Osteocyte (in vitro differentiated cells): ENCODE data around the gene USP10. TPM values are rescaled to one million over a fixed set of nuclear protein-coding genes. Genes with fewer than 3 reads are reported as not detected.

Experiments used
- DNase-seq: peaks from one replicate; pipeline ENCODE4 v3.0.0; 2021; ENCODE audit warnings: mixed read lengths; ENCODE audit not compliant: unreplicated experiment; ENCODE audit errors: extremely low spot score
- H3K27ac Mint-ChIP-seq: one replicate; pipeline ENCODE4 v1.8.0; 2021; ENCODE audit warnings: mild to moderate bottlenecking, mixed read lengths; ENCODE audit not compliant: unreplicated experiment
- H3K27me3 Mint-ChIP-seq: one replicate; pipeline ENCODE4 v1.8.0; 2021; ENCODE audit warnings: mixed read lengths; ENCODE audit not compliant: unreplicated experiment
- H3K36me3 Mint-ChIP-seq: one replicate; pipeline ENCODE4 v1.8.0; 2021; ENCODE audit warnings: mixed read lengths; ENCODE audit not compliant: unreplicated experiment
- H3K4me1 Mint-ChIP-seq: one replicate; pipeline ENCODE4 v1.8.0; 2021; ENCODE audit warnings: mixed read lengths; ENCODE audit not compliant: unreplicated experiment
- H3K4me3 Mint-ChIP-seq: one replicate; pipeline ENCODE4 v1.8.0; 2021; ENCODE audit warnings: mild to moderate bottlenecking, moderate library complexity, mixed read lengths; ENCODE audit not compliant: unreplicated experiment
- H3K9me3 Mint-ChIP-seq: one replicate; pipeline ENCODE4 v1.8.0; 2021; ENCODE audit warnings: mixed read lengths; ENCODE audit not compliant: unreplicated experiment
- CTCF ChIP-seq: fragments of 200-600 bp; sonication (generic); IDR thresholded peaks from 2 replicates; pipeline ENCODE4 v1.5.0; 2021; ENCODE audit warnings: antibody characterized with exemption, mild to moderate bottlenecking, moderate library complexity
- total RNA-seq: library from RNA; stranded (reverse); gene quantifications from 2 replicates; pipeline ENCODE4 v1.2.1, GENCODE V29; 2021

USP10 gene
- total RNA-seq, 1 donor from 2014 or later = 46.3 TPM

DNA sequence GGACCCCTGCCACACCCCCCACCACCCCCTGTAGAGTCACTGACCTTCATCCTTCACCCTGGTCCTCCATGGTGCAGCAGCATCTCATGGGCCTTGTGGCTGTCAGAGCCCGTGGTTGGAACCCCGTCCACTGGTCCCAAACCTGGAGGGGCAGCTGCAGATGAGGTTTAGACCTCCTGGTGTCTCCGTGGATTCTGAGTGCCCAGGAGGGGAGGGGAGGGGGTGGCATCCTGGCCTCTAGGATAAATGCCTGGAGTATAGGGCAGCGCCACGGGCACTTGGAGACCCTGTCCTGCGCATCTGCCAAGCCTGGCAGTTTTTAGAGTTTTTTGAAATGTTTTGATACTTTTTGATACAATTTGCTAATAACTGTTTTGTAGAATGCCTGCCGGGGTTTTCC lies 34.0 kb upstream of the USP10 start:
- no peak for TF ChIP-seq CTCF
- no peaks in the 10 kb centered on the region for H3K9me3 Mint-ChIP-seq
- DNase-seq = no peak
- no peak overlapping the region for H3K4me3 Mint-ChIP-seq
- no peaks in the 10 kb centered on the region for H3K27me3 Mint-ChIP-seq
- no peaks in the 10 kb centered on the region for H3K4me1 Mint-ChIP-seq
- H3K36me3 Mint-ChIP-seq = peaks cover 39% of the 10 kb centered on the region
- no peak overlapping the region for H3K27ac Mint-ChIP-seq

GRCh38 chr16:84667600-84668309 lies 32.0 kb upstream of the USP10 start:
- peaks cover 26% of the 10 kb centered on the region for H3K36me3 Mint-ChIP-seq
- H3K27ac Mint-ChIP-seq = no peak overlapping the region
- no peaks in the 10 kb centered on the region for H3K9me3 Mint-ChIP-seq

GRCh38 chr16:84670063-84670462 lies 29.7 kb upstream of the USP10 start:
- Mint-ChIP-seq H3K4me3 (no peak overlapping the region), H3K27me3 (no peaks in the 10 kb centered on the region), H3K27ac (no peak overlapping the region), H3K36me3 (peaks cover 9% of the 10 kb centered on the region), H3K4me1 (peaks cover 3% of the 10 kb centered on the region), H3K9me3 (no peaks in the 10 kb centered on the region)
- no peak for DNase-seq
- TF ChIP-seq CTCF = no peak

More at GRCh38 chr16:84667600-84668309, 32.0 kb upstream of the USP10 start:
- peaks cover 3% of the 10 kb centered on the region for H3K4me1 Mint-ChIP-seq
- no peak for TF ChIP-seq CTCF
- no peaks in the 10 kb centered on the region for H3K27me3 Mint-ChIP-seq
- DNase-seq = no peak
- no peak overlapping the region for H3K4me3 Mint-ChIP-seq

DNA sequence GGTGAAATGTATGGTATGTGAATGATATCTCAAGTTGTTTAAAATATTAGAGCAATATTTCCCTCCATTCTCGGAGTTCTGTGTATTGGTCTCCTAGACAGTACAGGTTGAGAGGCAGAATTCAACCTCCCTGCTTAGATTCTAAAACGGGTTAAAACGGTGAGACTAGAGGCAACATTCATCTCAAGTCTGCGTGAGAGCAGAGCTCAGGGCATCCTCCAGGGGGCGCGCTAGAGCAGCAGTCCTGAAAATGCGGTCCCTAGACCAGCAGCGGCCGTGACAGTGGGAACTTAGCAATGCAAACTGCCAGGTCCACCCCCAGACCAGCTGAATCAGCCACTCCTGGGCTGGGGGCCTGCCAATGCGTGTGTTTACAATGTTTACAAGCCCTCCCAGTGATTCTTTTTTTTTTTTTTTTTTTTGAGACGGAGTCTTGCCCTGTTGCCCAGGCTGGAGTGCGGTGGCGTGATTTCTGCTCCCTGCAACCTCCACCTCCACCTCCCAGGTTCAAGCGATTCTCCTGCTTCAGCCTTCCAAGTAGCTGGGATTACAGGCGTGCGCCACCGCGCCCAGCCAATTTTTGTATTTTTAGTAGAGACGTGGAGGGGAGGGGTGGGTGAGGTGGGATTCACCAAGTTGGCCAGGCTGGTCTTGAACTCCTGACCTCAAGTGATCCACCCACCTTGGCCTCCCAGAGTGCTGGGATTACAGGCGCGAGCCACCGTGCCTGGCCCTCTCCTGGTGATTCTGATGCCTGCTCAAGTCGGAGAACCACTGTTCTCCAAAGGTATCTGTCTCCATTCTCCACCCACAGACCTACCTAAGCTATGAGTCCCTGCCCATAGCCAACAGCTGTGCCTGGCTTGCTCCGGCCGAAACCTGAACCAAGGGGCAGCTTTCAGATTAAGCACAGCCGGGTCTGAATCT lies 27.3 kb upstream of the USP10 start:
- Mint-ChIP-seq H3K4me3 (no peak overlapping the region), H3K4me1 (peaks cover 3% of the 10 kb centered on the region), H3K36me3 (peaks cover 4% of the 10 kb centered on the region), H3K9me3 (no peaks in the 10 kb centered on the region), H3K27ac (no peak overlapping the region), H3K27me3 (peaks cover 4% of the 10 kb centered on the region)
- peak; percentile 93 for DNase-seq
- TF ChIP-seq CTCF = peak; percentile 96

- Mint-ChIP-seq H3K36me3 (peaks cover 3% of the 10 kb centered on the region), H3K4me3 (no peak overlapping the region), H3K27ac (no peak overlapping the region), H3K9me3 (no peaks in the 10 kb centered on the region), H3K27me3 (peaks cover 4% of the 10 kb centered on the region), H3K4me1 (peaks cover 3% of the 10 kb centered on the region)
- DNase-seq = no peak
- TF ChIP-seq CTCF = no peak
Measured at GRCh38 chr16:84673203-84673535, 26.6 kb upstream of the USP10 start.
